Measurements from ENCODE around the gene PSME1. TPM values are rescaled to one million over a fixed set of nuclear protein-coding genes. Genes with fewer than 3 reads are reported as not detected.
A peak's percentile ranks its signal among the peaks of the same experiment; 100 is the strongest.

Gene PSME1
- total and polyA plus RNA-seq, 2 of the 13 experiments (the other 11 are each of a cell fraction or from before 2014, with no cell fraction given) = 159 to 608 TPM

DNA sequence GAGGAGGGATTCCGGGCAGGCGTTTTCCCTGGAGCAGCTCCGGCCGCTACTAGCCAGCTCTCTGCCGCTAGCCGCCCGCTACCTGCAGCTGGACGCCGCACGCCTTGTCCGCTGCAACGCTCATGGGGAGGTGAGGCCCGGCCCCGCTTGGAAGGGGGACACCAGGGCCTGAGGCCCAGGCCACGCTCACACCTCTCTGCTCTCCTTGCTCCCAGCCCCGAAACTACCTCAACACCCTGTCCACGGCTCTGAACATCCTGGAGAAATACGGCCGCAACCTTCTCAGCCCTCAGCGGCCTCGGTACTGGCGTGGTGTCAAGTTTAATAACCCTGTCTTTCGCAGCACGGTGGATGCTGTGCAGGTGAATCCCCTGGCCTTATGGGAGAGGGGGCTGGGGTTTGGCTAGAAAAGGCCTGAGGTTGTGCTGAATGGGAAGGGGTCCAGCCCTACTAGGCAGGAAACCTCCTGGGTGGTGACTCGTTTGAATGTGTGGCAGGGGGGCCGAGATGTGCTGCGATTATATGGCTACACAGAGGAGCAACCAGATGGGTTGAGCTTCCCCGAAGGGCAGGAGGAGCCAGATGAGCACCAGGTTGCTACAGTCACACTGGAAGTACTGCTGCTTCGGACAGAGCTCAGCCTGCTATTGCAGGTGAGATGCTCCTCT lies 11.9 kb downstream of the PSME1 start (continued):
- TF ChIP-seq, protein P1, sequence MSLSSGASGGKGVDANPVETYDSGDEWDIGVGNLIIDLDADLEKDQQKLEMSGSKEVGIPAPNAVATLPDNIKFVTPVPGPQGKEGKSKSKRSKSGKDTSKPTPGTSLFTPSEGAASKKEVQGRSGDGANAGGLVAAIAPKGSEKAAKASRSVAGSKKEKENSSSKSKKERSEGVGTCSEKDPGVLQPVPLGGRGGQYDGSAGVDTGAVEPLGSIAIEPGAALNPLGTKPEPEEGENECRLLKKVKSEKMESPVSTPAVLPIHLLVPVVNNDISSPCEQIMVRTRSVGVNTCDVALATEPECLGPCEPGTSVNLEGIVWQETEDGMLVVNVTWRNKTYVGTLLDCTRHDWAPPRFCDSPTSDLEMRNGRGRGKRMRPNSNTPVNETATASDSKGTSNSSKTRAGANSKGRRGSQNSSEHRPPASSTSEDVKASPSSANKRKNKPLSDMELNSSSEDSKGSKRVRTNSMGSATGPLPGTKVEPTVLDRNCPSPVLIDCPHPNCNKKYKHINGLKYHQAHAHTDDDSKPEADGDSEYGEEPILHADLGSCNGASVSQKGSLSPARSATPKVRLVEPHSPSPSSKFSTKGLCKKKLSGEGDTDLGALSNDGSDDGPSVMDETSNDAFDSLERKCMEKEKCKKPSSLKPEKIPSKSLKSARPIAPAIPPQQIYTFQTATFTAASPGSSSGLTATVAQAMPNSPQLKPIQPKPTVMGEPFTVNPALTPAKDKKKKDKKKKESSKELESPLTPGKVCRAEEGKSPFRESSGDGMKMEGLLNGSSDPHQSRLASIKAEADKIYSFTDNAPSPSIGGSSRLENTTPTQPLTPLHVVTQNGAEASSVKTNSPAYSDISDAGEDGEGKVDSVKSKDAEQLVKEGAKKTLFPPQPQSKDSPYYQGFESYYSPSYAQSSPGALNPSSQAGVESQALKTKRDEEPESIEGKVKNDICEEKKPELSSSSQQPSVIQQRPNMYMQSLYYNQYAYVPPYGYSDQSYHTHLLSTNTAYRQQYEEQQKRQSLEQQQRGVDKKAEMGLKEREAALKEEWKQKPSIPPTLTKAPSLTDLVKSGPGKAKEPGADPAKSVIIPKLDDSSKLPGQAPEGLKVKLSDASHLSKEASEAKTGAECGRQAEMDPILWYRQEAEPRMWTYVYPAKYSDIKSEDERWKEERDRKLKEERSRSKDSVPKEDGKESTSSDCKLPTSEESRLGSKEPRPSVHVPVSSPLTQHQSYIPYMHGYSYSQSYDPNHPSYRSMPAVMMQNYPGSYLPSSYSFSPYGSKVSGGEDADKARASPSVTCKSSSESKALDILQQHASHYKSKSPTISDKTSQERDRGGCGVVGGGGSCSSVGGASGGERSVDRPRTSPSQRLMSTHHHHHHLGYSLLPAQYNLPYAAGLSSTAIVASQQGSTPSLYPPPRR (CRISPR knock-in tag; IDR thresholded peaks at IDR 0.05; ENCODE audit: borderline replicate concordance) = peak; percentile 61
- 0 out of 2 replicates have a peak, but pooled peaks have one; percentile 29 for TF ChIP-seq SMAD1 (CRISPR knock-in tag; IDR thresholded peaks at IDR 0.05; ENCODE audit: borderline replicate concordance, low read depth)
- TF ChIP-seq GABPA (IDR thresholded peaks at IDR 0.05; ENCODE audit: low read depth, low read length) = no peak
- TF ChIP-seq GABPA (CRISPR knock-in tag; IDR thresholded peaks at IDR 0.05; ENCODE audit: low read depth) = no peak
- TF ChIP-seq ZNF20 (CRISPR knock-in tag; IDR thresholded peaks at IDR 0.05) = no peak
- peak; percentile 3; the same call in 1 of the 2 replicates for TF ChIP-seq YEATS4 (CRISPR knock-in tag; IDR thresholded peaks at IDR 0.05; ENCODE audit: borderline replicate concordance)
- TF ChIP-seq, protein P2, sequence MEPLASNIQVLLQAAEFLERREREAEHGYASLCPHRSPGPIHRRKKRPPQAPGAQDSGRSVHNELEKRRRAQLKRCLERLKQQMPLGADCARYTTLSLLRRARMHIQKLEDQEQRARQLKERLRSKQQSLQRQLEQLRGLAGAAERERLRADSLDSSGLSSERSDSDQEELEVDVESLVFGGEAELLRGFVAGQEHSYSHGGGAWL (CRISPR knock-in tag; IDR thresholded peaks at IDR 0.05) = 0 out of 2 replicates have a peak, but pooled peaks have one; percentile 32
- no peak for TF ChIP-seq WIZ (CRISPR knock-in tag; IDR thresholded peaks at IDR 0.05)
- TF ChIP-seq, protein P3, sequence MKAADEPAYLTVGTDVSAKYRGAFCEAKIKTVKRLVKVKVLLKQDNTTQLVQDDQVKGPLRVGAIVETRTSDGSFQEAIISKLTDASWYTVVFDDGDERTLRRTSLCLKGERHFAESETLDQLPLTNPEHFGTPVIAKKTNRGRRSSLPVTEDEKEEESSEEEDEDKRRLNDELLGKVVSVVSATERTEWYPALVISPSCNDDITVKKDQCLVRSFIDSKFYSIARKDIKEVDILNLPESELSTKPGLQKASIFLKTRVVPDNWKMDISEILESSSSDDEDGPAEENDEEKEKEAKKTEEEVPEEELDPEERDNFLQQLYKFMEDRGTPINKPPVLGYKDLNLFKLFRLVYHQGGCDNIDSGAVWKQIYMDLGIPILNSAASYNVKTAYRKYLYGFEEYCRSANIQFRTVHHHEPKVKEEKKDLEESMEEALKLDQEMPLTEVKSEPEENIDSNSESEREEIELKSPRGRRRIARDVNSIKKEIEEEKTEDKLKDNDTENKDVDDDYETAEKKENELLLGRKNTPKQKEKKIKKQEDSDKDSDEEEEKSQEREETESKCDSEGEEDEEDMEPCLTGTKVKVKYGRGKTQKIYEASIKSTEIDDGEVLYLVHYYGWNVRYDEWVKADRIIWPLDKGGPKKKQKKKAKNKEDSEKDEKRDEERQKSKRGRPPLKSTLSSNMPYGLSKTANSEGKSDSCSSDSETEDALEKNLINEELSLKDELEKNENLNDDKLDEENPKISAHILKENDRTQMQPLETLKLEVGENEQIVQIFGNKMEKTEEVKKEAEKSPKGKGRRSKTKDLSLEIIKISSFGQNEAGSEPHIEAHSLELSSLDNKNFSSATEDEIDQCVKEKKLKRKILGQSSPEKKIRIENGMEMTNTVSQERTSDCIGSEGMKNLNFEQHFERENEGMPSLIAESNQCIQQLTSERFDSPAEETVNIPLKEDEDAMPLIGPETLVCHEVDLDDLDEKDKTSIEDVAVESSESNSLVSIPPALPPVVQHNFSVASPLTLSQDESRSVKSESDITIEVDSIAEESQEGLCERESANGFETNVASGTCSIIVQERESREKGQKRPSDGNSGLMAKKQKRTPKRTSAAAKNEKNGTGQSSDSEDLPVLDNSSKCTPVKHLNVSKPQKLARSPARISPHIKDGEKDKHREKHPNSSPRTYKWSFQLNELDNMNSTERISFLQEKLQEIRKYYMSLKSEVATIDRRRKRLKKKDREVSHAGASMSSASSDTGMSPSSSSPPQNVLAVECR (CRISPR knock-in tag; IDR thresholded peaks at IDR 0.05; ENCODE audit: borderline replicate concordance) = no peak
- peak; percentile 84 for TF ChIP-seq MED8 (CRISPR knock-in tag; IDR thresholded peaks at IDR 0.05; ENCODE audit: insufficient replicate concordance)
- TF ChIP-seq, protein P4, sequence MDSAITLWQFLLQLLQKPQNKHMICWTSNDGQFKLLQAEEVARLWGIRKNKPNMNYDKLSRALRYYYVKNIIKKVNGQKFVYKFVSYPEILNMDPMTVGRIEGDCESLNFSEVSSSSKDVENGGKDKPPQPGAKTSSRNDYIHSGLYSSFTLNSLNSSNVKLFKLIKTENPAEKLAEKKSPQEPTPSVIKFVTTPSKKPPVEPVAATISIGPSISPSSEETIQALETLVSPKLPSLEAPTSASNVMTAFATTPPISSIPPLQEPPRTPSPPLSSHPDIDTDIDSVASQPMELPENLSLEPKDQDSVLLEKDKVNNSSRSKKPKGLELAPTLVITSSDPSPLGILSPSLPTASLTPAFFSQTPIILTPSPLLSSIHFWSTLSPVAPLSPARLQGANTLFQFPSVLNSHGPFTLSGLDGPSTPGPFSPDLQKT (CRISPR knock-in tag; IDR thresholded peaks at IDR 0.05; ENCODE audit: borderline replicate concordance) = no peak
- TF ChIP-seq, protein P5, sequence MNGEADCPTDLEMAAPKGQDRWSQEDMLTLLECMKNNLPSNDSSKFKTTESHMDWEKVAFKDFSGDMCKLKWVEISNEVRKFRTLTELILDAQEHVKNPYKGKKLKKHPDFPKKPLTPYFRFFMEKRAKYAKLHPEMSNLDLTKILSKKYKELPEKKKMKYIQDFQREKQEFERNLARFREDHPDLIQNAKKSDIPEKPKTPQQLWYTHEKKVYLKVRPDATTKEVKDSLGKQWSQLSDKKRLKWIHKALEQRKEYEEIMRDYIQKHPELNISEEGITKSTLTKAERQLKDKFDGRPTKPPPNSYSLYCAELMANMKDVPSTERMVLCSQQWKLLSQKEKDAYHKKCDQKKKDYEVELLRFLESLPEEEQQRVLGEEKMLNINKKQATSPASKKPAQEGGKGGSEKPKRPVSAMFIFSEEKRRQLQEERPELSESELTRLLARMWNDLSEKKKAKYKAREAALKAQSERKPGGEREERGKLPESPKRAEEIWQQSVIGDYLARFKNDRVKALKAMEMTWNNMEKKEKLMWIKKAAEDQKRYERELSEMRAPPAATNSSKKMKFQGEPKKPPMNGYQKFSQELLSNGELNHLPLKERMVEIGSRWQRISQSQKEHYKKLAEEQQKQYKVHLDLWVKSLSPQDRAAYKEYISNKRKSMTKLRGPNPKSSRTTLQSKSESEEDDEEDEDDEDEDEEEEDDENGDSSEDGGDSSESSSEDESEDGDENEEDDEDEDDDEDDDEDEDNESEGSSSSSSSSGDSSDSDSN (CRISPR knock-in tag; IDR thresholded peaks at IDR 0.05) = peak; percentile 68; the same call in 1 of the 2 replicates
- TF ChIP-seq ZNF235 (CRISPR knock-in tag; IDR thresholded peaks at IDR 0.05; ENCODE audit: borderline replicate concordance) = peak; percentile 97
- TF ChIP-seq ZNF777 (CRISPR knock-in tag; IDR thresholded peaks at IDR 0.05) = no peak
- TF ChIP-seq JARID2 (CRISPR knock-in tag; IDR thresholded peaks at IDR 0.05; ENCODE audit: insufficient replicate concordance) = no peak

All from HepG2 (cell line).